Mesodermal cell (in vitro differentiated cells): Measurements from ENCODE around the gene GEMIN5.

Source experiments
- H3K27ac ChIP-seq: 2 replicates; pipeline ENCODE4 v1.7.0; 2013; ENCODE audit warnings: mild to moderate bottlenecking, low read depth, low read length, moderate library complexity; ENCODE audit not compliant: severe bottlenecking
- H3K36me3 ChIP-seq: 2 replicates; pipeline ENCODE4 v1.7.1; 2013; ENCODE audit warnings: mild to moderate bottlenecking, low read length, moderate library complexity; ENCODE audit not compliant: control insufficient read depth, insufficient read depth
- H3K4me1 ChIP-seq: one replicate; pipeline ENCODE4 v1.7.1; 2013; ENCODE audit warnings: mild to moderate bottlenecking, low read length; ENCODE audit not compliant: insufficient read depth, control insufficient read depth, poor library complexity, severe bottlenecking
- H3K4me3 ChIP-seq: 2 replicates; pipeline ENCODE4 v1.7.0; 2013; ENCODE audit warnings: low read length, control low read depth, mild to moderate bottlenecking; ENCODE audit not compliant: insufficient read depth, poor library complexity, severe bottlenecking; ENCODE audit errors: extremely low read depth
- H3K9me3 ChIP-seq: 2 replicates; pipeline ENCODE4 v1.7.1; 2013; ENCODE audit warnings: mild to moderate bottlenecking, low read length, moderate library complexity; ENCODE audit not compliant: control insufficient read depth
- WGBS, 2 experiments: methylation state at CpG; one replicate each; pipeline ENCODE4 v1.1.5; 2013; ENCODE audit warnings: missing lambda C conversion rate in 2 of 2; ENCODE audit not compliant: insufficient coverage in 2 of 2; 5-methylcytosine and 5-hydroxymethylcytosine counted together

The GEMIN5 gene

DNA sequence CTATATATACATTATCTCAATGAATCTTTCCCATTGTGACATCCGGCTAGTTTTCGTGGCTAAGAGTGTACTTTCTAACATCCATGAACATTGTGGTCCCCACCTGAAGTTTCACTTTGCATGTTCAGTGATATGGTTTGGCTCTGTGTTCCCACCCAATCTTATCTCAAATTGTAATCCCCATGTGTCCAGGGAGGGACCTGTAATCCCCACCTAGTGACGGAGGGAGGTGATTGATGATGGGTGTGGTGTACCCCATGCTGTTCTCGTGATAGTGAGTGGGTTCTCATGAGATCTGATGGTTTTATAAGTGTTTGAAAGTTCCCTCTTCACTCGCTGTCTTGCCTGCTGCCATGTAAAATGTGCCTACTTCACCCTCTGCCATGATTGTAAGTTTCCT is 30.9 kb upstream of the GEMIN5 start:
- no peaks in the 10 kb centered on the region for H3K9me3 ChIP-seq
- H3K4me1 ChIP-seq: no peaks in the 10 kb centered on the region
- no peak overlapping the region for H3K4me3 ChIP-seq
- peaks cover 22% of the 10 kb centered on the region for H3K36me3 ChIP-seq
- 82 to 88% methylated on average over 1 to 2 of the region's 5 CpGs for WGBS, 2 experiments
- no peak overlapping the region for H3K27ac ChIP-seq

DNA sequence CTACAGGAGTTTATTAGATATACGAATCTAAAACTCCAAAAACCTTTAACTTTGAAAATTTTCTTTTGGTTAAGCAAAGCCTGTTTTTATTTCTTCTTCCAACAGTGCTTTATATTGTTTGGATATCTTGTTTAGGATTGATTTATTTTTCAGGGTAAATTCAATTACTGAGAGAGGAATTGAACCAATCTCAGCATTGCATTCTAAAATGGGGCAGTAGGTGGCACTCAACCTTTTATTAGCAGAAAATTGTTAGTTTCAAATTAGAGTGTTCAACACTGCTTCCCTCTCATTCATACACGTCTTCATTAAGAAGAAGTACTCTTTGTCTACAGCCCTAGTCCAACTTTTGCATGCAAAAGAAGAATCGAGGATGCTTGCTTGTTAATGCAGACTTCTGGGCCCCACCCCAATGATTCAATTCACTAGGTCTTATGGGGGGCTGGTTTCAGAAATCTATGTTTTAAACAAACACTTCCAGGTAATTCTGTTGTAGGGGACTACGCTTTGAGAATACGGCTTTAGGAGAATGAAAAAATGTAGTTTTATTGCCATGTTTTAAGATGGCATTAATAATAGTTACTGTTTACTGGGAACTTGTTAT is 29.5 kb upstream of the GEMIN5 start:
- Histone ChIP-seq H3K27ac (no peak overlapping the region), H3K4me1 (no peaks in the 10 kb centered on the region), H3K4me3 (no peak overlapping the region), H3K36me3 (peaks cover 23% of the 10 kb centered on the region), H3K9me3 (no peaks in the 10 kb centered on the region)
- WGBS, 2 experiments: 55 to 67% methylated on average over 2 of the region's 5 CpGs

- WGBS, 2 experiments: no CpG with 5 or more reads among the region's 3 CpGs
- peaks cover 29% of the 10 kb centered on the region for H3K36me3 ChIP-seq
- H3K9me3 ChIP-seq: no peaks in the 10 kb centered on the region
- H3K4me1 ChIP-seq: no peaks in the 10 kb centered on the region
- H3K4me3 ChIP-seq: no peak overlapping the region
- no peak overlapping the region for H3K27ac ChIP-seq
These were observed 28.9 kb upstream of the GEMIN5 start for GRCh38 chr5:154966874-154967273.

DNA sequence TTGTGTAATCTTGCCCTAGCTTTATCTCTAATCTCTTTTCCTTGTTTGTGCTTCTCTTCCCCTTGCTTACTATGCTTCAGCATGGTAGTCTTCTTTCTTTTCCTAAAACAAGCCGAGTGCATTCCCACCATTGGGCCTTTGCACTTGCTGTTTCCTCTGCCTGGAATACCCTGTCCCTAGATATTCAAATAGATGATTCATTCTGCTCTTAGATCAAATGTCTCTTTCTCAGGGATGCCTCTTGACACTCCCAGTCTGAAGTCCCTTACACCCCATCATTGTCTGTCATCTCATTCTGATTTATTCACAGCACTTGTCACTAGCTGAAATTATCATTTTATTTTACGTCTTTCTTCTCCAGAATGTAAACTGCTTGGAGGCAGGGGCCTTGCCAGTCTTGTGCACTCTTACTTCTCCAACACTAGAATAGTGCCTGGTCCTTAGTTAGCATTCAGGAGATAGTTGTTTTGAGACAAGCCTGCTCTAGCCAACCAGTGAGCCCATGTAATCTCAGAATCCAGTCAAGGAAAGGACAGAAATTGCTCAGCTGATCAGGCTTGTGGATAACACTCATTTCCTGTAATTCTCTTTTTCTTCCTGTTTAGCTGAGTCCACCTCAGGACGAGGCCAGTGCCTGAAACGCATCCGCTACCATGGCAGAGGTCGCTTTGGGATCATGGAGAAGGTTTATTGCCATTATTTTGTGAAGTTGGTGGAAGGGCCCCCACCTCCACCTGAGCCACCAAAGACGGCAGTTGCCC is 28.2 kb upstream of the GEMIN5 start:
- peak overlapping the region; percentile 26 for H3K27ac ChIP-seq
- peaks cover 35% of the 10 kb centered on the region for H3K36me3 ChIP-seq
- WGBS, 2 experiments: 58 to 70% methylated on average over 2 of the region's 7 CpGs
- no peaks in the 10 kb centered on the region for H3K9me3 ChIP-seq
- no peak overlapping the region for H3K4me3 ChIP-seq
- no peaks in the 10 kb centered on the region for H3K4me1 ChIP-seq

DNA sequence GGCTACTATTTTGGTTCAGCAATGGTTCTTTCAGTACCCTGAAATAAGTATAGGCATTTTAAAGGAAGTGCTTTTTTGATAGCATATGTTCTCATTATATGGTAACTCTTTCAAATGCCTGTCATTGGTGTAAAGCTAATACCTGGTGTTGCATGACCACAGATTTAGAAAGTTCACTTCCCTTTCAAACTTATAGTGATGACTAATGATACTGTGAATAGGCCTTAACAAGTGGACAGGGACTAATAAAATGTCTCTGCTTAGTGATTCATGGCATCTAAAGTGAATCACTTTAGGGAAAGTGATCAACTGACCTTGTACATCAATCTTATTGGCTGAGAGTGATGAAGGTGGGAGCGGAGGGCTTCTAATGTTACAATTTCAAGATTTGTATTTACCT is 24.5 kb upstream of the GEMIN5 start:
- H3K9me3 ChIP-seq: no peaks in the 10 kb centered on the region
- H3K4me1 ChIP-seq: no peaks in the 10 kb centered on the region
- WGBS, 2 experiments: no CpG with 5 or more reads among the region's 1 CpG
- H3K27ac ChIP-seq: no peak overlapping the region
- H3K36me3 ChIP-seq: peaks cover 52% of the 10 kb centered on the region
- no peak overlapping the region for H3K4me3 ChIP-seq

DNA sequence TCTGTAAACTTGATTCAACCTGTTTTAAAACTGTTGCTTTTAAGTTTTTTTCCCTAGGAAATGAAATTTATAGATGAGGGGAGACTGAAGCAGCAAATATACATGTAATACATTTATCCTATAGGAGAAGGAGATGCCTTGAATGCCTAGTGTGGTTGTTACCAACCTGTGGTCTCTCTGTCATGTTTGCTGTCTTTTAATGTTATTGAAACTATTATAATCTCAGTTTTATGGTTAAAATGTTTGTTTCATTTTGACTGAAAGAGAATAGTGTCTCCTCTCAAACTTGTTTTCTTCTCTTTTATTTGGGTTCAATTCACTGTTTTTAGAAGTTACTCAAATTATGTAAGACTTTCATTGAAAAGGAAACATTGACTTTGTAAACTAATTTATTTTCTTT is 18.7 kb upstream of the GEMIN5 start:
- Histone ChIP-seq H3K36me3 (peaks cover 45% of the 10 kb centered on the region), H3K4me3 (no peak overlapping the region)

GRCh38 chr5:154949781-154950180 is 11.8 kb upstream of the GEMIN5 start:
- Histone ChIP-seq H3K27ac (no peak overlapping the region), H3K9me3 (no peaks in the 10 kb centered on the region), H3K4me1 (no peaks in the 10 kb centered on the region), H3K4me3 (no peak overlapping the region), H3K36me3 (peaks cover 31% of the 10 kb centered on the region)
- WGBS, 2 experiments: no CpG with 5 or more reads among the region's 2 CpGs

More for the DNA sequence above, 18.7 kb upstream of the GEMIN5 start:
- Histone ChIP-seq H3K9me3 (no peaks in the 10 kb centered on the region), H3K4me1 (no peaks in the 10 kb centered on the region), H3K27ac (no peak overlapping the region)

- H3K9me3 ChIP-seq: no peaks in the 10 kb centered on the region
- peaks cover 35% of the 10 kb centered on the region for H3K36me3 ChIP-seq
- no peak overlapping the region for H3K4me3 ChIP-seq
- no peaks in the 10 kb centered on the region for H3K4me1 ChIP-seq
- WGBS, 2 experiments: no CpG with 5 or more reads among the region's 4 CpGs
- H3K27ac ChIP-seq: no peak overlapping the region
These were observed 10.3 kb upstream of the GEMIN5 start for GRCh38 chr5:154948313-154948712.

DNA sequence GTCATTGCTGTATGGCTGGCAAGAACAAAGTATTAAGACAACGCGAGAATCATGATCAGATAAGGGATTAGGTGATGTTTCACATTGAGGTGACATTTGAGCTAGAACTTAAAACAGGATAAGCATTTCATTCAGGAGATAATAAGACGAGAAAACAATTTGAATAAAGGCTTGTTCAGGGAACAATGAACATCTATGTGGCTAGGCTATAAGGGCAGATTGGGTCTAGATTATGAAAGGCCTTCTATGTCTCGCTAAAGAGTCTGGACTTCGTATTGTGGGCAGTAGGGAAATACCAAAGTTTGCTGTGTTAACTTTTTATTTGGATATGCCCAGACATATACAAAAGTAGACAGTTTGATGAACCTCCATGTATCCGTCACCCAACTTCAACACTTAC is 9.8 kb upstream of the GEMIN5 start:
- no peaks in the 10 kb centered on the region for H3K9me3 ChIP-seq
- H3K27ac ChIP-seq: no peak overlapping the region
- no peaks in the 10 kb centered on the region for H3K4me1 ChIP-seq
- peaks cover 35% of the 10 kb centered on the region for H3K36me3 ChIP-seq
- 88 to 100% methylated on average over 6 of the region's 6 CpGs for WGBS, 2 experiments
- H3K4me3 ChIP-seq: no peak overlapping the region

- WGBS, 2 experiments: 100% methylated on average over 1 of the region's 2 CpGs; no CpG with 5 or more reads in 1 of the 2 experiments
- peaks cover 25% of the 10 kb centered on the region for H3K36me3 ChIP-seq
These were observed 7.8 kb upstream of the GEMIN5 start for GRCh38 chr5:154945695-154946301.

DNA sequence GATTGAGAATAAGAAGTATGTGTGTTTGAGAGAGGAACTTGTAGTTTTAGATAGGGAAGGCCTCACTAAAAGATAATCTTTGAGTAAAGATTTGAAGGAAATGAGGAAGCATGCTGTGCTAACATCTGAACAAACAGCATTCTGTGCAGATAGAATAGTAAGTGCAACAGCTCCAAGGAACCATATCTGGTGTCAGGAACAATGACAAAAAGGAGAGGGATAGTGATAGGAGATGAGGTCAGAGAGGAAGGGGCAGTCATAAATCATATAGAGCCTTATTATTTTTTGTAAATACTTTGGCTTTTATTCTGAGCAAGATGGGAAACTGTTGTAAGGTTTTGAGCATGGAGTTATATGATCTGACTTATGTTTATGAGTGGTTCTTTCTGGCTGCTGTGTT is 6.7 kb upstream of the GEMIN5 start:
- Histone ChIP-seq H3K27ac (no peak overlapping the region), H3K4me1 (no peaks in the 10 kb centered on the region), H3K9me3 (no peaks in the 10 kb centered on the region), H3K4me3 (no peak overlapping the region), H3K36me3 (peaks cover 19% of the 10 kb centered on the region)

More at GRCh38 chr5:154945695-154946301, 7.8 kb upstream of the GEMIN5 start:
- Histone ChIP-seq H3K4me3 (no peak overlapping the region), H3K9me3 (no peaks in the 10 kb centered on the region), H3K4me1 (no peaks in the 10 kb centered on the region), H3K27ac (no peak overlapping the region)
